VCaP (cell line): ENCODE measurements around the gene UCK1.

Experiments
- H3K27ac ChIP-seq: fragments of 450-650 bp; 2 replicates; pipeline ENCODE4 v1.5.1; 2017
- CTCF ChIP-seq: fragments of 450-650 bp; conservative IDR thresholded peaks from 2 replicates; pipeline ENCODE4 v1.5.1; 2017; ENCODE audit warnings: mild to moderate bottlenecking, moderate library complexity

Gene UCK1

DNA sequence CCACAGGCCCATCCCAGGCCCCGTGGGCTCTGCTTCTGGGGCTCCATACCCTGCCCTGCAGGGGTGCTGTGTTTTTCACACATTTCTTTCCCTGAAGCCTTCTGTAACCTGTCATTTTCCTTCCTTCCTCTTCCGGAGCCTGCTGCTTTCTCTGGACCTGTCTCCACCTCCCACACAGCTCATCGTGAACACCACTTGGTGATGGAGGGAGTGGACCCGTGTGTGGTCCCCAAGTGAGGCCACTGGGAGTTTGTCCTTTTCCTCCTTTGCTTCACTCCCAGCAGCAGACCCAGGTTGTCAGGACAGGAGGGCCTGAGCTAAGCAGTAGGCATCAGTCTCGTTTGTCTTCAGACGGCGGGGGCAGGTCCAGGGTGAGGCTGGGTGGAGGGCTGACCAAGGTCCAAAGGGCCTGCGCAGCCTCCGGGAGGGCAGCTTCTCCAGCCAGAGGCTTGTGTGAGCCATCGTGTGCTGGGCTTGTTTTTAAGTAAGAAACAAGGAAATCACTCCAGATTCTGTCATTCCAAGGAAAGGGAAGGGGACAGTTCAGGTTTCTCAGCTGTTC is 34.1 kb downstream of the UCK1 start:
- H3K27ac ChIP-seq: peak overlapping the region; percentile 5; the same call in 1 of the 2 replicates
- no peak for TF ChIP-seq CTCF

DNA sequence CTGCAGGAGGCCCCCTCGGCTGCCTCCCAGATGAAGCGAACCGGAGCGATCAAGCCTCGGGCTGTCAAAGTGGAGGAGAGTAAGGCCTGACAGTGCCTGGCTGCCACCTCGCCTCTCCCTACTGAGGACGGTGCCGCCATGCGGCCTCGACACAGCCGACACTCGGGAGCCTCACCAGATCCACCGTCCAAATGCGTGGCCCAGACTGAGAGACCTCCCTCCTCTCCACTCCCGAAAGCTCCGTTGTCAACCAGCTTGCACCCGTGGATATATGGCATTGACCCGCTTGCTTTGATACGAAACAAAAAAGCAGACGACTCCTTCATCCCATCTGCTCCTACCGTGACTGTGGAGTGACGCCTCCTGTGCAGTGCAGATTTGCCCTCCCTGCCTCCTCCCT is 35.3 kb downstream of the UCK1 start:
- TF ChIP-seq CTCF: no peak
- peak overlapping the region; percentile 5; the same call in 1 of the 2 replicates for H3K27ac ChIP-seq

DNA sequence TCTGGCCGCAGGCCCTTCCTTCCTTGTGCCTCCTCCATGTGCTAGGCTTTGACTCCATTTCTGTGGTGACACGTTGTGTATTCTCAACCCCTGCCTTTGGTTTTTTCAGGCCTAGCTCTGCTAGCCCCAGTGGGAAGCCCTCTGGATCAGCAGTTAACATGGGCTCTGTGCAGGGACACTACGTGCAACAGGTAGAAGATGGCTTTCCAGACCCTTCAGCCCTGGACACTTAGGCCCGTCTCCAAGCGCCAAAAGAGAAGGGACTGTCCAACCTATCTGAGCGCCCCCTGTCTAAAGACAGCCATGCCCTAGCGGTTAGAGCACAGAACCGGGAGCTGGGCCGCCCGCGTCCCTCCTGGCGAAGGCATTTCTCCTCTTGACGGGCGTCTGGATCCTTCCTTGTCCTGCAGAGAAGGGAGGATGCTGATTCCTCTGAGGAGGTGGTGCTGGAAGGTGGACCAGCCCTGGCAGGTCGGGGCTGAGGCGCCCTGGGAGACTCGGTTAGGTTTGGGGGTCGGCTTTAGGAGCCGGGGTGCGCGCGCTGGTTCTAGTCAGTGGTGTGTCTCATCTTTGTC is 36.7 kb downstream of the UCK1 start:
- no peak for TF ChIP-seq CTCF
- H3K27ac ChIP-seq: no peak overlapping the region

DNA sequence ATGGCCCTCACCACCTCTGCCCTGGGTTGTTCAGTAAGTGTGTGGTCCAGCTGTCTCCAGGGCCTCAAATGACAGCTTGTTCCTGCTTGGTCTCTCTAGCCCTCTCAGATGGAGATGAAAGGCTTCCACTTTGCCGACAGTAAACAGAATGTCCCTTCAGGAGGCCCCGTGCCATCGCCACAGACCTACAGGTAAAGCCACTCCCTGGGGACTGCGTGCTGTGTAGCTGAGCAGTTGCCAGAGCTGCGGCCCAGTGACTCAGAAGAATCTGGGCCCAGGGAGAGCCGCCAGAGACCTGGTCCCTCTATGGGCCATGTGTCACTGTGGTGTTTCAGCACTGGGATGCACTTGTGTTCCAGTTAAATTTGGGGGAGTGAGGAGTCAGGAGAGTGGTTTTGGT is 39.0 kb downstream of the UCK1 start:
- no peak for TF ChIP-seq CTCF
- H3K27ac ChIP-seq: no peak overlapping the region

DNA sequence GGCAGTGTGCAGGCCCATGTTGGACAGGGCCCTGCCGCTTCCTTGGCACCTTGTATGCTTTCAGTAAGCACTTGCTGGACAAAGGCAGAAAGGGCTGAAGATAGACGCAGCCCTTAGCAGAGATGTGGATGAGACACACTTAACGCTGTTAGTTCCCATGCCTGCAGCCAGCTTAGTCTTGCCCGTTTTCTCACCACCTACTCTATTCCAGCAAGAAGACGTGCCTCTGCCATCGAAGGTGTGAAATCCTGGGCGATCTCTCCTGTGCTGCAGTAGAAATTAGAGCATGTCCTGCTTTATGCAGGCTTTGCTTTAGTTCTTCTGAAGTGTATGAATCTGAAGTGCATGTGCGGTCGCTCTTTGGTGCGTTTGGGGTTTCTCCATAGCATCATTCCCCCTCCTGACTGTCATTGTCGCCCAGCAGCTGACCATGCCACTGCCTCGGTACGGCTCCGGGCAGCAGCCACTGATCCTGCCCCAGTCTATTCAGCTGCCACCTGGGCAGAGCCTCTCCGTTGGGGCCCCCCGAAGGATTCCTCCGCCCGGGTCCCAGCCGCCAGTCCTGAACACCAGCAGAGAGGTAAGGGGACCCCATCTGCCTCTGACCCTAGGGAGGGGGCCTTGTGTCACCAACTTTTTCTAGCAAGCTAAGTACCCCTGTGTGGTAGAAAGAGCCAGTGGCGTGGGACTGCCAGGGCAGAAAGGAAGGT is 39.9 kb downstream of the UCK1 start:
- H3K27ac ChIP-seq: no peak overlapping the region
- TF ChIP-seq CTCF: no peak

- no peak overlapping the region for H3K27ac ChIP-seq
- TF ChIP-seq CTCF: no peak
These were observed 40.5 kb downstream of the UCK1 start for GRCh38 chr9:131490514-131490913.

GRCh38 chr9:131487621-131488031 is 43.4 kb downstream of the UCK1 start:
- no peak for TF ChIP-seq CTCF
- no peak overlapping the region for H3K27ac ChIP-seq
